ENCODE measurements around the gene BOLA1. TPM values are rescaled to one million over a fixed set of nuclear protein-coding genes. Genes with fewer than 3 reads are reported as not detected.
"Not testable (repeated sequence)": the region's sequence is repeated elsewhere in the genome, so short reads cannot be mapped to it uniquely, and the experiment has no call there.

Gene BOLA1, protein sequence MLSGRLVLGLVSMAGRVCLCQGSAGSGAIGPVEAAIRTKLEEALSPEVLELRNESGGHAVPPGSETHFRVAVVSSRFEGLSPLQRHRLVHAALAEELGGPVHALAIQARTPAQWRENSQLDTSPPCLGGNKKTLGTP
- 10.9 and 12.1 TPM in 2 replicates for total RNA-seq
- long read RNA-seq, partial matches to known transcripts, result 0 of 4 reads
- long read RNA-seq, other reads (novel, unspliced or antisense), result 2 of 4 reads

DNA sequence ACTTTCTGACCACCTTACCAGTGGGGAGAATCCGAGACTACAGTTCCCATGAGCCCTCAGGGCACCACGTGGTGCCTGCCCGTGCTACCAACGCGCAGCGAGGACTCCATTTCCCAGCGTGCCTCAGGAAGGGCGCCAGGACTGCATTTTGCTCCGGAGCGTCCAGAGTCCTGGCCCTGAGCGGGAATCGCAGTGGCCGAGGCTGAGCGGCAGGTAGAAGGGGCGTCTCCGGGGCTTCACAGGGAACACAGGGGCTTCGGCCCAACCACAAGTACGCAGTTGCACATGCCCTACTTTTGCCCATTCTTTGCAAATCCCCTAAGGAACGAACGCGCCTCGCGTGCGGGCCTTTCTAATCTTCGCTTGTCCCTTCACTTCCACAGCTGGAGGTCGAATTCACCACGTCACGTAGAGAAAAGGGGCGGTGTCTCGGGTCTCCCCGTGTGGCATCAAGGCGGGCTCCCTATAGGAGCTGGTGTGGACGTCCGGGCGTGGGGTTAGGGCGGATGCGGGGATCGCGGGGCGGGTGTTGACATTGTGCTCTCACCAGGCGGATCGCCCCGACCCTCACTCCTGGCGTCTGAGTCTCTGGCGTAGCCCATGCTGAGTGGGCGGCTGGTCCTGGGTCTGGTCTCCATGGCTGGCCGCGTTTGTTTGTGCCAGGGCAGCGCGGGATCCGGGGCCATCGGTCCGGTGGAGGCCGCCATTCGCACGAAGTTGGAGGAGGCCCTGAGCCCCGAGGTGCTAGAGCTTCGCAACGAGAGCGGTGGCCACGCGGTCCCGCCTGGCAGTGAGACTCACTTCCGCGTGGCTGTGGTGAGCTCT lies at the start of gene BOLA1:
Gene BOLA1, plus strand, starts transcription at position 109 of the 825 bp plus-strand sequence. Its CDS starts 492 bp downstream, at position 601.
- peaks cover 3% of the 10 kb centered on the region for H3K9me3 Mint-ChIP-seq (ENCODE audit: low read depth)
- H3K4me1 Mint-ChIP-seq (ENCODE audit: low read depth), result peaks cover 2% of the 10 kb centered on the region
- TF ChIP-seq, protein P1, sequence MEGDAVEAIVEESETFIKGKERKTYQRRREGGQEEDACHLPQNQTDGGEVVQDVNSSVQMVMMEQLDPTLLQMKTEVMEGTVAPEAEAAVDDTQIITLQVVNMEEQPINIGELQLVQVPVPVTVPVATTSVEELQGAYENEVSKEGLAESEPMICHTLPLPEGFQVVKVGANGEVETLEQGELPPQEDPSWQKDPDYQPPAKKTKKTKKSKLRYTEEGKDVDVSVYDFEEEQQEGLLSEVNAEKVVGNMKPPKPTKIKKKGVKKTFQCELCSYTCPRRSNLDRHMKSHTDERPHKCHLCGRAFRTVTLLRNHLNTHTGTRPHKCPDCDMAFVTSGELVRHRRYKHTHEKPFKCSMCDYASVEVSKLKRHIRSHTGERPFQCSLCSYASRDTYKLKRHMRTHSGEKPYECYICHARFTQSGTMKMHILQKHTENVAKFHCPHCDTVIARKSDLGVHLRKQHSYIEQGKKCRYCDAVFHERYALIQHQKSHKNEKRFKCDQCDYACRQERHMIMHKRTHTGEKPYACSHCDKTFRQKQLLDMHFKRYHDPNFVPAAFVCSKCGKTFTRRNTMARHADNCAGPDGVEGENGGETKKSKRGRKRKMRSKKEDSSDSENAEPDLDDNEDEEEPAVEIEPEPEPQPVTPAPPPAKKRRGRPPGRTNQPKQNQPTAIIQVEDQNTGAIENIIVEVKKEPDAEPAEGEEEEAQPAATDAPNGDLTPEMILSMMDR (IDR thresholded peaks at IDR 0.05; ENCODE audit: unreplicated experiment), result no peak
- H3K27ac Mint-ChIP-seq, result peak within 1 kb of the TSS; percentile 88
- peaks cover 6% of the 10 kb centered on the region for H3K36me3 Mint-ChIP-seq (ENCODE audit: insufficient read depth)
- H3K27me3 Mint-ChIP-seq, result no peaks in the 10 kb centered on the region
- peak; percentile 78 for DNase-seq (ENCODE audit: low spot score, unreplicated experiment)
- H3K4me3 Mint-ChIP-seq (ENCODE audit: low read depth), result peak within 1 kb of the TSS; percentile 75

DNA sequence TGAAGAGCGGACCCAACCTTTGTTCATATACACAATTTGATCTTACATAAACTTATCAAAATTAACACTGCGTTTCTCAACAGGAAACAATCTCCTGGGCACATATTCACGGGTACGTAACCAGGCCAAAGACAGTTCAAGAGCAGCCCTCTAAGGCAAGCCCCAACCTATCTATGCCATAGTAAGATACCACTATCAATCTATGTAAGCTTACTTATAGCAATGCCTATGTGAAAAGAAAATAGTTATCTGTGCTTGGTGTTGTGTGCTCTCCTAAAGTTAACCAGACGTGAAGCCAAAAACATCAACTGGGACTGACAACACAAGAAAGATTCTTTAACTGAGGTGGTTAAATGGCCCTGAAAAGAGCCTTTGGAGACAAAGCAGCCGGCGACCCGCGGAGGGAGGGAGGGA lies 49.4 kb upstream of the BOLA1 start:
- no peaks in the 10 kb centered on the region for H3K27me3 Mint-ChIP-seq
- peaks cover 3% of the 10 kb centered on the region for H3K36me3 Mint-ChIP-seq (ENCODE audit: insufficient read depth)
- H3K9me3 Mint-ChIP-seq (ENCODE audit: low read depth), result no peaks in the 10 kb centered on the region
- peak overlapping the region; percentile 89 for H3K27ac Mint-ChIP-seq
- TF ChIP-seq, protein P1 (IDR thresholded peaks at IDR 0.05; ENCODE audit: unreplicated experiment), result no peak
- peaks cover 28% of the 10 kb centered on the region for H3K4me1 Mint-ChIP-seq (ENCODE audit: low read depth)
- DNase-seq (ENCODE audit: low spot score, unreplicated experiment), result no peak
- peak overlapping the region; percentile 72 for H3K4me3 Mint-ChIP-seq (ENCODE audit: low read depth)

DNA sequence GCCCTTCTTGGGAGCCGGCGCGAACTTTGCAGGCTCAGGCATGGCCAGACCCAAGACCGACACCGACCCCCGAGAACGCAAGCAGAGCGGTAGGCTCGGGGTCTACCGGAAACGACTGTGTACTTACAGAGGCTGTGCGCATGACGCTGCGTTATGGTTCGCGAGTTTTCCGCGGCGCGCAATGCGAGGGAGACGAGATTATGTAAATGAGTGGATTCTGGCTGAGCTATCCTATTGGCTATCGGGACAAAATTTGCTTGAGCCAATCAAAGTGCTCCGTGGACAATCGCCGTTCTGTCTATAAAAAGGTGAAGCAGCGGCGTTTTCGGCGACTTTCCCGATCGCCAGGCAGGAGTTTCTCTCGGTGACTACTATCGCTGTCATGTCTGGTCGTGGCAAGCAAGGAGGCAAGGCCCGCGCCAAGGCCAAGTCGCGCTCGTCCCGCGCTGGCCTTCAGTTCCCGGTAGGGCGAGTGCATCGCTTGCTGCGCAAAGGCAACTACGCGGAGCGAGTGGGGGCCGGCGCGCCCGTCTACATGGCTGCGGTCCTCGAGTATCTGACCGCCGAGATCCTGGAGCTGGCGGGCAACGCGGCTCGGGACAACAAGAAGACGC lies 48.5 kb upstream of the BOLA1 start:
- peaks cover 19% of the 10 kb centered on the region for H3K4me1 Mint-ChIP-seq (ENCODE audit: low read depth)
- H3K27ac Mint-ChIP-seq; H3K9me3 Mint-ChIP-seq (ENCODE audit: low read depth); H3K36me3 Mint-ChIP-seq (ENCODE audit: insufficient read depth); H3K27me3 Mint-ChIP-seq; H3K4me3 Mint-ChIP-seq (ENCODE audit: low read depth); DNase-seq (ENCODE audit: low spot score, unreplicated experiment): not testable (repeated sequence)

DNA sequence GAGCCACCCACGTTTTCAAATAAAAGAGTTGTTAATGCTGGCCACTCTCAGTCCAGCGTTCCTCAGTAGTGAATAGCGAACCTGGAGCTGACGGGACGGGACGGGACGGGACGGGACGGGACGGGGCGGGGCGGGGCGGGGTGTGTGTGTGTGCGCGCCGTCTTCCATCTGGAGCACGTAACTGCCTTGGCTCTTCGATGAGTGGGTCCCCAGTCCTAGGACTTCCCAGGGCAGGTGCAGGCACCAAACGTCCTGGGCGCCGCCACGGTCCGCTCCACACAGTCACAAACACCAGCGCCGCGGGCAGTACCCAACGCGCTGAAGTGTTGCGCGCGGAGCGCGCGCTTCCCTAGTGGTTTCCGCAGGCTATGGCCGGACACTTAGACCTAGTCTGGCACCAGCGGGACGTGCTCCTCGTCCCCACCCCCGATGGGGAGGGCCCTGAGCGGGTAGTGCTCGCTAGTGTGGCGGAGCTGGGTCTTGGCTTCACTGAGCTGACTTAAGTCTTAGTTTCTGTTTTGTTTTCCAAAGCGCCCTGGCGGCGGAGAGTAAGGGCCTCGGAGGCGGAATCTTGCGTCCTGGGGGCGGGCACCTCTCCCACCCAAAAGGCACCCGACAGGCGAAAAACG lies 47.7 kb upstream of the BOLA1 start:
- not testable (repeated sequence) for H3K27me3 Mint-ChIP-seq; H3K4me3 Mint-ChIP-seq (ENCODE audit: low read depth); H3K36me3 Mint-ChIP-seq (ENCODE audit: insufficient read depth); H3K27ac Mint-ChIP-seq; H3K9me3 Mint-ChIP-seq (ENCODE audit: low read depth); DNase-seq (ENCODE audit: low spot score, unreplicated experiment)
- peaks cover 16% of the 10 kb centered on the region for H3K4me1 Mint-ChIP-seq (ENCODE audit: low read depth)

DNA sequence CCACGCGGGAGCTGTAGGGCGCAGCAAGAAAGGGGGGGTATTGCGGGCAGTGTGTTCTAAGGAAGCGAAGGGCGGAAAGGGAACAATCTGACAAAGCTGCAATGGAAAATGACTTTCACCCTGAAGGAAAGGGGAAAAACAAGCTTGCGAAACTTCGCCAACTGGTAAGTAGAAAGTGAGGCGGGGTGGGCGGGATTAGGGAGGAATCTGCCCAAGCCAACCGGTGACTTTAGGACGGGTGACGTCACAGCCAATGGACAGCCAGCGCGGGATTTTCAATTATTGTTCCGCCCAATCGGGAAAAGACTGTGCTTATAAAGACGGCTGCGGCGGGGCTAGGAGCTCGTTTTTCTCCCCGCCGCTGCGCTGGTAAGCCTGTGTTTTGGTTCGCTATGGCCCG lies 47.1 kb upstream of the BOLA1 start:
- not testable (repeated sequence) for H3K4me3 Mint-ChIP-seq (ENCODE audit: low read depth); H3K9me3 Mint-ChIP-seq (ENCODE audit: low read depth); H3K27me3 Mint-ChIP-seq; H3K36me3 Mint-ChIP-seq (ENCODE audit: insufficient read depth); DNase-seq (ENCODE audit: low spot score, unreplicated experiment); H3K27ac Mint-ChIP-seq
- H3K4me1 Mint-ChIP-seq (ENCODE audit: low read depth), result peaks cover 16% of the 10 kb centered on the region

DNA sequence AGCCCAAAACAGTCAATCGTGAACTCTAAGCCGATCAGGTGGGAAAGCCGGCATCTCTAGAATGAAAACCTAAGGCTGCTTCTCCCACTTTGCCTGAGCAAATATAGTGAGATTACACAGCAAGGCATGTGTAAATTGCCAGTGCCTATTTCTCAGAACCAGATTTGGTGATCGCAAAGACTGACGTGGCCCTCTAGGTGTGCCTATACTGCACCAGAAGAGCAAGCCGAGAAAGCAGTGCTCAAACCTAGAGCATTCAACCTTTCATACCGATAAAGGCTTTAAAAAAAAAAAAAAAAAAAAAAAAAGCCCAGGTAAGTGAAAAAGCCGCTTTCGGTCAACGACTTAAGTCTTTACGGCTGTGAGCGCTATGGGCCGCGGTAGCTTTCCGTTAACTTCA lies 39.1 kb upstream of the BOLA1 start:
- not testable (repeated sequence) for H3K27me3 Mint-ChIP-seq; H3K4me3 Mint-ChIP-seq (ENCODE audit: low read depth); H3K27ac Mint-ChIP-seq; H3K4me1 Mint-ChIP-seq (ENCODE audit: low read depth); H3K36me3 Mint-ChIP-seq (ENCODE audit: insufficient read depth); DNase-seq (ENCODE audit: low spot score, unreplicated experiment); H3K9me3 Mint-ChIP-seq (ENCODE audit: low read depth)

DNA sequence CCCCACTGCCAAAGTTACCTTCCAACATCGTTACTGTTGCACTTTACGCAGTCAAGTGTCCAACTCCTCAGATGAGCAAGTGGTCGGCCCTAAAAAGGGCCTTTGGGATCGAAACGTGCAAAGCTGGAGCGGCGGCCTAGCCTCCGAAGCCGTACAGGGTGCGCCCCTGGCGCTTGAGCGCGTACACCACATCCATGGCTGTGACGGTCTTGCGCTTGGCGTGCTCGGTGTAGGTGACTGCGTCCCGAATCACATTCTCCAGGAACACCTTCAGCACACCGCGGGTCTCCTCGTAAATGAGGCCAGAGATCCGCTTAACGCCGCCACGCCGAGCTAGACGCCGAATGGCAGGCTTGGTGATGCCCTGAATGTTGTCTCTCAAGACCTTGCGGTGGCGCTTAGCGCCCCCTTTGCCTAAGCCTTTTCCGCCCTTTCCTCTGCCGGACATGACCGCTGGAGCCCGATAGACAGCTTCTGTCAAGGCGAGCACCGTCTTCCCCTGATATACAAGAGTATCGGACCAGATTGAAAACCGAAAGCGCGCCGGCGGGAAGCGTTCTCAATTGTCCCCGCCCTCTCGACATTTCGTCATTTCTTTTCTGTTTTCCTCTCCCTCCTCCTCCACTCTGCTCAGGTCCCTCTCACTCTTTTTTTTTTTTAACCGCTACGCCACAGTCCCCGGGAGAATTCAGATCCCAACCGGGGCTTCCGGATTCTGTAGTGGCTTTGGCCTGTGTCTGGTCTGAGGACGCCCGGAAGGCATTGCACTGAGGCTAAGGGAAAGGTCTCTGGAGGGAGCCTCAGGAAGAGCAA lies 38.5 kb upstream of the BOLA1 start:
- H3K27ac Mint-ChIP-seq; DNase-seq (ENCODE audit: low spot score, unreplicated experiment); H3K27me3 Mint-ChIP-seq; H3K4me1 Mint-ChIP-seq (ENCODE audit: low read depth); H3K4me3 Mint-ChIP-seq (ENCODE audit: low read depth); H3K9me3 Mint-ChIP-seq (ENCODE audit: low read depth); H3K36me3 Mint-ChIP-seq (ENCODE audit: insufficient read depth): not testable (repeated sequence)

DNA sequence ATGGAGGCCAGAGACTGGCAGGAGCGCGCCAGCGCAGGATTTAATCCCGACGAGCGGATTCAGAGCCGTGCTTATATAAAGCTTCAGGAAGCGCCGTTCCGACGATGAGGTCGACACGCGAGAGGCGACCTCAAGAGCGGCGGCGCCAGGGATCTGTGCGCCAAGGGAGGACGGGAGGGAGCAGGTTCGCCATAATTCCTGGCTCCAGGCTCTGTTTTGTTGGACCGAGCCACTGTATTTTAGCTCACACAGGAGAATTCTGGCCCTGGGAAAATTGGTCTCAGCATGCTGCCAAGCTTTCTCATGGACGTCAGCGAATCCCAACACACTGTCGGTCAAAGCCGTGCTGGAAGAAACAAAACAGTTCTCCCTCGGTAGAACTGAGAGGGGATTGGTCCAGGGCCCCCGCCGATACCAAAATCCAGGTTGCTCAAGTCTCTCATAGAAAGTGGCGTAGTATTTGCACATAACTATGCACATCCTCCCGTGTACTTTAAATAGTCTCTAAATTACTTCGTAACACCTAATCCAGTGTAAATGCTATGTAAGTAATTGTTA lies 37.8 kb upstream of the BOLA1 start:
- H3K4me3 Mint-ChIP-seq (ENCODE audit: low read depth); H3K4me1 Mint-ChIP-seq (ENCODE audit: low read depth); DNase-seq (ENCODE audit: low spot score, unreplicated experiment); H3K9me3 Mint-ChIP-seq (ENCODE audit: low read depth); H3K27ac Mint-ChIP-seq; H3K36me3 Mint-ChIP-seq (ENCODE audit: insufficient read depth); H3K27me3 Mint-ChIP-seq: not testable (repeated sequence)

DNA sequence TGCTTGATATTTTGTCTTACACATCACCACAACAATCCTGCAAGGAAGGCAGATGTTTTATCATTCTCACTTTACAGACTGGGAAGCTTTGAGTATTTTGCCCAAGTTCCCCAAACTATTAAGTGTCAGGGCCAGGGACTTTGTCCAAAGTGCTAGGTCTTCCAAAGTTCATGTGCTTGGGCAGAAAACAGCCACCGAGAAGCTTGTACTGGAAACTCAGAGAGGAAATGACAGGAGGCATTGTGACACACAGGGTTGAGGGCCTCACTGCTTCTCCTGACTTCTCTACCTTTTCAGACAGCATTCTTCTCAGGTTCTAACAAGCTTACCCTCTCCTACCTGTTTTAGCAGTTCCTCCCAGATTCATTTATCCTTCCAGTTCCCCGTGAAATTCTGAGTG lies 32.5 kb upstream of the BOLA1 start:
- H3K27ac Mint-ChIP-seq; H3K4me1 Mint-ChIP-seq (ENCODE audit: low read depth); H3K9me3 Mint-ChIP-seq (ENCODE audit: low read depth); H3K36me3 Mint-ChIP-seq (ENCODE audit: insufficient read depth); DNase-seq (ENCODE audit: low spot score, unreplicated experiment); H3K27me3 Mint-ChIP-seq; H3K4me3 Mint-ChIP-seq (ENCODE audit: low read depth): not testable (repeated sequence)

DNA sequence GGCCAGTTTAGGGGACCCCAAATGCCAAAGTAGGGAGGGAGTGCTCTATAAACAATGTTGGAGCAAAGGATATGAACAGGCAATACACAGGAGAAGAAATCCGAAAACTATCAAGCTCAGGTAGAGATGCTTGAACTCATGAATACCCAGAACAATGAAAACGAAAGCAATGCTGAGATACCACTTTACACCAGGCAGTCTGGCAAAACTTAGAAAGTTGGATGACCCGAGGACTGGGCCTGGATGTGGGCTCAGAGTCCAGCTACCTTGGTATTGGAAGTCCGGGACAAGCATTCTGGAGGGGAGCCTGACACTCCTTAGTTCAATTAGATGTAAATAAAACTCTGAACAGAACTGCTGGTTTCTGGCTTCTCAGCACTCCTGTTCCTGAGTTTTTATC lies 26.3 kb upstream of the BOLA1 start:
- H3K36me3 Mint-ChIP-seq (ENCODE audit: insufficient read depth); DNase-seq (ENCODE audit: low spot score, unreplicated experiment); H3K4me1 Mint-ChIP-seq (ENCODE audit: low read depth); H3K27me3 Mint-ChIP-seq; H3K4me3 Mint-ChIP-seq (ENCODE audit: low read depth); H3K9me3 Mint-ChIP-seq (ENCODE audit: low read depth); H3K27ac Mint-ChIP-seq: not testable (repeated sequence)
